Measurements from ENCODE around the gene EP400.

The EP400 gene

GRCh38 chr12:131994589-131994988, 44.8 kb downstream of the EP400 start:
- WGBS, 2 donors (ENCODE audit: extremely low coverage in 2 of 2, insufficient read length in 2 of 2, insufficient replicate concordance in 1 of 2) = no CpG with 5 or more reads among the region's 4 CpGs

GRCh38 chr12:132000286-132000872, 50.6 kb downstream of the EP400 start:
- H2AK5ac ChIP-seq (ENCODE audit: low read depth, low read length) = no peak overlapping the region
- H2AFZ ChIP-seq (ENCODE audit: low read length) = no peak overlapping the region
- WGBS, 2 donors (ENCODE audit: extremely low coverage in 2 of 2, insufficient read length in 2 of 2, insufficient replicate concordance in 1 of 2) = no CpG with 5 or more reads among the region's 1 CpG
- no peak overlapping the region for H3K14ac ChIP-seq (ENCODE audit: low read length)
- no peak overlapping the region for H2BK15ac ChIP-seq (ENCODE audit: low read length)
- H2BK12ac ChIP-seq (ENCODE audit: low read length) = no peak overlapping the region
- H3K4me2 ChIP-seq (ENCODE audit: insufficient read depth, low read length, poor library complexity, severe bottlenecking) = no peak overlapping the region
- H3K9me3 ChIP-seq (replicated peaks in 1 of 2; ENCODE audit: control insufficient read depth in 2 of 2, insufficient read depth in 1 of 2, low read depth in 1 of 2, low read length in 2 of 2) = no peaks in the 10 kb centered on the region
- no peak for DNase-seq (ENCODE audit: low spot score)
- no peaks in the 10 kb centered on the region for H3K27me3 ChIP-seq (ENCODE audit: control insufficient read depth in 3 of 3, insufficient read depth in 3 of 3, low read depth in 1 of 3, low read length in 3 of 3)
- H3K18ac ChIP-seq (ENCODE audit: low read length) = no peak overlapping the region
- no peak overlapping the region for H2BK120ac ChIP-seq (ENCODE audit: low read depth, low read length)
- H3K4me1 ChIP-seq (ENCODE audit: control insufficient read depth in 2 of 2, insufficient read depth in 1 of 2, low read depth in 1 of 2, low read length in 2 of 2) = peaks cover 3 to 8% of the 10 kb centered on the region in 2 donors
- no peak overlapping the region for H3K9ac ChIP-seq (ENCODE audit: low read depth, low read length, poor library complexity)
- no peak overlapping the region for H3K27ac ChIP-seq (replicated peaks; ENCODE audit: low read length)
- no peak overlapping the region for H2BK5ac ChIP-seq (ENCODE audit: low read length)
- no peak overlapping the region for H3K4me3 ChIP-seq (ENCODE audit: low read length in 2 of 2)
- peaks cover 10 to 79% of the 10 kb centered on the region in 2 donors for H3K36me3 ChIP-seq (replicated peaks in 1 of 2; ENCODE audit: control insufficient read depth in 2 of 2, insufficient read depth in 2 of 2, low read length in 2 of 2)
- H3K23ac ChIP-seq (ENCODE audit: low read depth, low read length, poor library complexity) = no peak overlapping the region
- no peak overlapping the region for H4K8ac ChIP-seq (ENCODE audit: low read depth, low read length)
- peaks cover 2% of the 10 kb centered on the region for H3K79me1 ChIP-seq (ENCODE audit: low read depth, low read length)
- no peak overlapping the region for H3K4ac ChIP-seq (ENCODE audit: low read length)
- no peak overlapping the region for H4K91ac ChIP-seq (ENCODE audit: low read depth, low read length, poor library complexity)

More at GRCh38 chr12:131994589-131994988, 44.8 kb downstream of the EP400 start:
- H3K4me3 ChIP-seq (ENCODE audit: low read length in 2 of 2) = no peak overlapping the region
- H2AK5ac ChIP-seq (ENCODE audit: low read depth, low read length) = no peak overlapping the region
- H4K91ac ChIP-seq (ENCODE audit: low read depth, low read length, poor library complexity) = no peak overlapping the region
- no peak overlapping the region for H3K18ac ChIP-seq (ENCODE audit: low read length)
- H3K27me3 ChIP-seq (ENCODE audit: control insufficient read depth in 3 of 3, insufficient read depth in 3 of 3, low read depth in 1 of 3, low read length in 3 of 3) = no peaks in the 10 kb centered on the region
- H3K4ac ChIP-seq (ENCODE audit: low read length) = no peak overlapping the region
- H3K79me1 ChIP-seq (ENCODE audit: low read depth, low read length) = peaks cover 5% of the 10 kb centered on the region
- no peak overlapping the region for H2BK12ac ChIP-seq (ENCODE audit: low read length)
- no peak overlapping the region for H3K9ac ChIP-seq (ENCODE audit: low read depth, low read length, poor library complexity)
- DNase-seq (ENCODE audit: low spot score) = no peak
- H3K4me2 ChIP-seq (ENCODE audit: insufficient read depth, low read length, poor library complexity, severe bottlenecking) = no peak overlapping the region
- H2BK15ac ChIP-seq (ENCODE audit: low read length) = no peak overlapping the region
- no peak overlapping the region for H2BK5ac ChIP-seq (ENCODE audit: low read length)
- H3K23ac ChIP-seq (ENCODE audit: low read depth, low read length, poor library complexity) = no peak overlapping the region
- H3K14ac ChIP-seq (ENCODE audit: low read length) = no peak overlapping the region
- no peak overlapping the region for H3K27ac ChIP-seq (replicated peaks; ENCODE audit: low read length)
- H3K36me3 ChIP-seq (replicated peaks in 1 of 2; ENCODE audit: control insufficient read depth in 2 of 2, insufficient read depth in 2 of 2, low read length in 2 of 2) = peaks cover 21 to 75% of the 10 kb centered on the region in 2 donors
- no peak overlapping the region for H2BK120ac ChIP-seq (ENCODE audit: low read depth, low read length)
- H2AFZ ChIP-seq (ENCODE audit: low read length) = no peak overlapping the region
- no peaks in the 10 kb centered on the region for H3K9me3 ChIP-seq (replicated peaks in 1 of 2; ENCODE audit: control insufficient read depth in 2 of 2, insufficient read depth in 1 of 2, low read depth in 1 of 2, low read length in 2 of 2)
- H4K8ac ChIP-seq (ENCODE audit: low read depth, low read length) = no peak overlapping the region
- H3K4me1 ChIP-seq (ENCODE audit: control insufficient read depth in 2 of 2, insufficient read depth in 1 of 2, low read depth in 1 of 2, low read length in 2 of 2) = peaks cover 19 to 27% of the 10 kb centered on the region in 2 donors

- Histone ChIP-seq H3K9me3 (replicated peaks in 1 of 2; ENCODE audit: control insufficient read depth in 2 of 2, insufficient read depth in 1 of 2, low read depth in 1 of 2, low read length in 2 of 2) (no peaks in the 10 kb centered on the region), H3K23ac (ENCODE audit: low read depth, low read length, poor library complexity) (no peak overlapping the region), H3K27ac (replicated peaks; ENCODE audit: low read length) (no peak overlapping the region), H4K91ac (ENCODE audit: low read depth, low read length, poor library complexity) (no peak overlapping the region), H3K18ac (ENCODE audit: low read length) (no peak overlapping the region), H3K4ac (ENCODE audit: low read length) (no peak overlapping the region), H3K4me2 (ENCODE audit: insufficient read depth, low read length, poor library complexity, severe bottlenecking) (no peak overlapping the region), H2AK5ac (ENCODE audit: low read depth, low read length) (no peak overlapping the region), H3K79me1 (ENCODE audit: low read depth, low read length) (peaks cover 2% of the 10 kb centered on the region), H3K14ac (ENCODE audit: low read length) (no peak overlapping the region), H3K36me3 (replicated peaks in 1 of 2; ENCODE audit: control insufficient read depth in 2 of 2, insufficient read depth in 2 of 2, low read length in 2 of 2) (peaks cover 26 to 82% of the 10 kb centered on the region in 2 donors), H3K4me3 (ENCODE audit: low read length in 2 of 2) (no peak overlapping the region), H3K4me1 (ENCODE audit: control insufficient read depth in 2 of 2, insufficient read depth in 1 of 2, low read depth in 1 of 2, low read length in 2 of 2) (peaks cover 1 to 8% of the 10 kb centered on the region in 2 donors), H2BK15ac (ENCODE audit: low read length) (no peak overlapping the region), H4K8ac (ENCODE audit: low read depth, low read length) (no peak overlapping the region), H3K27me3 (ENCODE audit: control insufficient read depth in 3 of 3, insufficient read depth in 3 of 3, low read depth in 1 of 3, low read length in 3 of 3) (no peaks in the 10 kb centered on the region), H2BK120ac (ENCODE audit: low read depth, low read length) (no peak overlapping the region), H2BK5ac (ENCODE audit: low read length) (no peak overlapping the region), H2AFZ (ENCODE audit: low read length) (no peak overlapping the region), H2BK12ac (ENCODE audit: low read length) (no peak overlapping the region), H3K9ac (ENCODE audit: low read depth, low read length, poor library complexity) (no peak overlapping the region)
- no CpG with 5 or more reads among the region's 1 CpG for WGBS, 2 donors (ENCODE audit: extremely low coverage in 2 of 2, insufficient read length in 2 of 2, insufficient replicate concordance in 1 of 2)
- DNase-seq (ENCODE audit: low spot score) = no peak
Observed at GRCh38 chr12:132003846-132004245, 54.1 kb downstream of the EP400 start.

- no peak overlapping the region for H2AFZ ChIP-seq (ENCODE audit: low read length)
- peaks cover 1 to 8% of the 10 kb centered on the region in 2 donors for H3K4me1 ChIP-seq (ENCODE audit: control insufficient read depth in 2 of 2, insufficient read depth in 1 of 2, low read depth in 1 of 2, low read length in 2 of 2)
- H3K4me2 ChIP-seq (ENCODE audit: insufficient read depth, low read length, poor library complexity, severe bottlenecking) = no peak overlapping the region
- no peak overlapping the region for H2BK120ac ChIP-seq (ENCODE audit: low read depth, low read length)
- H3K27me3 ChIP-seq (ENCODE audit: control insufficient read depth in 3 of 3, insufficient read depth in 3 of 3, low read depth in 1 of 3, low read length in 3 of 3) = no peaks in the 10 kb centered on the region
- no peak overlapping the region for H2BK15ac ChIP-seq (ENCODE audit: low read length)
- no peak overlapping the region for H3K4me3 ChIP-seq (ENCODE audit: low read length in 2 of 2)
- no peak overlapping the region for H2BK5ac ChIP-seq (ENCODE audit: low read length)
- no peak overlapping the region for H3K23ac ChIP-seq (ENCODE audit: low read depth, low read length, poor library complexity)
- DNase-seq (ENCODE audit: low spot score) = no peak
- no peak overlapping the region for H3K4ac ChIP-seq (ENCODE audit: low read length)
- H3K18ac ChIP-seq (ENCODE audit: low read length) = no peak overlapping the region
- peaks cover 30 to 82% of the 10 kb centered on the region in 2 donors for H3K36me3 ChIP-seq (replicated peaks in 1 of 2; ENCODE audit: control insufficient read depth in 2 of 2, insufficient read depth in 2 of 2, low read length in 2 of 2)
- no peak overlapping the region for H3K9ac ChIP-seq (ENCODE audit: low read depth, low read length, poor library complexity)
- H3K14ac ChIP-seq (ENCODE audit: low read length) = no peak overlapping the region
- no peak overlapping the region for H3K27ac ChIP-seq (replicated peaks; ENCODE audit: low read length)
- WGBS, 2 donors (ENCODE audit: extremely low coverage in 2 of 2, insufficient read length in 2 of 2, insufficient replicate concordance in 1 of 2) = no CpG with 5 or more reads among the region's 10 CpGs
- H3K79me1 ChIP-seq (ENCODE audit: low read depth, low read length) = peaks cover 2% of the 10 kb centered on the region
- no peak overlapping the region for H4K91ac ChIP-seq (ENCODE audit: low read depth, low read length, poor library complexity)
- no peak overlapping the region for H2BK12ac ChIP-seq (ENCODE audit: low read length)
- H3K9me3 ChIP-seq (replicated peaks in 1 of 2; ENCODE audit: control insufficient read depth in 2 of 2, insufficient read depth in 1 of 2, low read depth in 1 of 2, low read length in 2 of 2) = no peaks in the 10 kb centered on the region
- H4K8ac ChIP-seq (ENCODE audit: low read depth, low read length) = no peak overlapping the region
- H2AK5ac ChIP-seq (ENCODE audit: low read depth, low read length) = no peak overlapping the region
Observed at GRCh38 chr12:132004946-132005345, 55.2 kb downstream of the EP400 start.
